ENCODE measurements around the gene SLAMF8.

Gene SLAMF8

DNA sequence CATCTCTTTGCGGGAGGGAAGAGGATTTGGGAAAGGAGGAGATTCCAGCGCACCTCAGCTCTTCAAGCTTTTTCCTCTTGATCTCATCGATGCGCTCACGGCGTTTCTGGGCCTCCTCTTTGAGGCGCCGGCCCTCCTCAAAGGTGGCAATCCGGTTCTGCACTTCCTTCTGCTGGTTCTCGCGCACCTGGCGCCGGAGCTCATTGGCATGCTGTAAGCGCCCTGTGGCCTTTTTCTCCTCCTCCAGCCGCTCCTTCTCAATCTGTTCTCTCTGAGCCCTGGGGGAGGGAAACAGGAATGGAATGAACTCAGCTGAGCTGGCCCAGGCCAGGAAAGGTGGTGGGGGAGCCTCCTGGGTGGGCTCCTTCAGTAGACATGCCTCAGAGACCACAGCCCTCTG, 46.2 kb downstream of the SLAMF8 start:
- no peak for DNase-seq (ENCODE audit: low spot score)

DNA sequence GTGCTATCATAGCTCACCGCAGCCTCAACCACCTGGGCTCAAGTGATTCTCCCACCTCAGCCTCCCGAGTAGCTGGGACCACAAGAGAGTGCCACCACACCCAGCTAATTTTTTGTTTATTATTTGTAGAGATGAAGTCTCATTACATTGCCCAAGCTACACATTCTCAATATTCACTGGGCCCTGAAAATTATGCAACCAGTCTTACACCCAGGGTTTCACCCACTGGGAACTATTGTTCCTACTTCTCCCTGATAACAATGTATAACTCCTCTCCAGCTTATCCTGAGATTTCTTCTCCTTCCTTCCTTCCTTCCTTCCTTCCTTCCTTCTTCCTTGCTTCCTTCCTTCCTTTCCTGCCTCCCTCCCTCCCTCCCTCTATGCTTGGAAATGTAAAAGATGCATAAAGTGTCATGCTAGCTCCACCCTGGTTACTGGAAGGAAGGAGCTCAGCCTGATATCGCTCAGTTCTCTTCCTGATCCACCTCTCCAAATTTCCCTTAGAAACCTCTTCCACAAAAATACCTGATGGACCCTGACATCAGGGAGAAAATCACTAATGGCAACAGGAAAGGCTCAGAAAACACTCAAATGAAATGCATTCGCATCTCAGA, 47.0 kb downstream of the SLAMF8 start:
- no peak for DNase-seq (ENCODE audit: low spot score)

DNA sequence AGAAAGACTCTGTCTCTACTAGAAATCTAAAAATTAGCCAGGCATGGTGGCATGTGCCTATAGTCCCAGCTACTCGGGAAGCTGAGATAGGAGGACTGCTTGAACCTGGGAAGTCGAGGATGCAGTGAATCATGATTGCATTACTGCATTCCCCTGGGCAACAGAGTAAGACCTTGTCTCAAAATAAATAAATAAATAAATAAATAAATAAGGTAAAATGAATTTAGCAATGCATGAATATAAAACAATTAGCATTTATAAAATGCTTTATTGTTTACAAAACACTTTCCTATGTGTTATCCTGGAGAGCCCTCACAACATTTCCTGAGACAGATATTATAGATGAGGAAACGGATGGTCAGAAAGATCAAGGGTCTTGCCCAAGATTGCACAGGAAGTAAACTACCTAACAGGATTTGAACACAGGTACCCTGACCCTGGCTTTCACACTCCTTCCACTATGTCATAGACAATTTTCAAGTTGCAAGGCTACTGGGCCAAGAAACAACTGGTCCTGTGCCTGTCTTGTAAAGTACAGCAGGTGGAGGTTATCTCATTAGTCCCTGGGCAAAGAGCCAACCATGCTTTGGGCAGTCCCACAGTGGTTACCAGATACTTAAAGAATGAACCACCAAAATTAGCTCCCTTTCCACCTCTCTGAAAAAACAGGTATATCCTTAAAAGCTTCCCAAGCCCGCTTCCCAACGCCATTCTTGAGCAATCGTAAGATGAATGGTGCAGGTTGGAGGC, 51.2 kb downstream of the SLAMF8 start:
- no peak for DNase-seq (ENCODE audit: low spot score)

DNA sequence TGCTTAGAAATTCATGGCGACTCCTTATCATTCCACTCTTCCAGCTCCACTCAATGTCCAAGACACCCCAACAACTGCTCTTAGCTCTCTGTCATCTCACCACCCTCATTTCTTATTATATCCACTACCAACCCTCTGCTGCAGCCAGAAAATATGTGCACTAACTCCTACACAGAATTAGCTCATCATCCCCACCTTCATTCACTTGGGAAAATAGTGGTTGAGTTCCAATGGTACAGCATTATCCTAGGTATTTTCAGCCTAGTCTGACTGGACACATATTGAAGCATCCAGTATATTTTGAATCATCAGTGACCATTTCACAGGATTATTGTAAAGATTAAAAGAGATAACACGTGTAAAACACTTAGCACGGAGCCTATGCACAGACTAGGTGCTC, 52.5 kb downstream of the SLAMF8 start:
- DNase-seq (ENCODE audit: low spot score): no peak

DNA sequence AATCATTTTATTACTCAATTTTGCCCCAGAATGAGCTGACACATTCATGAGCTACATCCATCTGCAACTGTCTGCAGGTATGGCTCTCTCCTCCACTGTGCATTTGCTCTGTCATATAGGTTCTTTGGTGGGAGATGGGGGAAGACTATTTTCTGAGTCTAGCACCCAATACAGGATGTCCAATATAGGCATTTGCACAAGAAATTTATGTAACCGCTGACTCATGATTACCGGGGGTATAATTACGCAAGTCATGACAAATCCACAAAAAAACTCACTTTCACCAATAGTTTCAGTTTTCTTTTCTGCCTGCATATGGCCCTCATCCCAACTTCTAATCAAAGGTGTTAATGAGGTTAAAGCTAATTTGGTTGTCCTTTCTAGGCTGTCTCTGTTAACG, 53.3 kb downstream of the SLAMF8 start:
- DNase-seq (ENCODE audit: low spot score): peak; percentile 75

DNA sequence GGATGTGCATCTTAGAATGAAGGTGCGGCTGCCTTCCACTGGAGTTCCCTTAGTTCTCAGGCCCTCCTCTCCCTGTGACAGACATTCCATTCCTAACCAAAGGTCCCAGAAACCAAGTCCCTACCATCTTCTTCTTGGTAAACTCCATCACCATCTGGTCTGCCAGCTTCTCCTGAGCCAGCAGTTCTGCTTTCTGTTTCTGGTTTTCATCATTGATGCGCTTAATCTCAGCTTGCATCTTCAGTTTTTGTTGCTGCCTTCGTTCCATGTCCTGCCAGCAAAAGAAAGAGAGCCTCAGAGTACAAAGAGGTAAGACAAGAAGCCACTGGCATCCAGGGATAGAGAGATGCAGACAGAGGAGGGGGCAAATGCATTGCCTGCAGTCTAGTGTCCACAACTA, 53.8 kb downstream of the SLAMF8 start:
- no peak for DNase-seq (ENCODE audit: low spot score)

DNA sequence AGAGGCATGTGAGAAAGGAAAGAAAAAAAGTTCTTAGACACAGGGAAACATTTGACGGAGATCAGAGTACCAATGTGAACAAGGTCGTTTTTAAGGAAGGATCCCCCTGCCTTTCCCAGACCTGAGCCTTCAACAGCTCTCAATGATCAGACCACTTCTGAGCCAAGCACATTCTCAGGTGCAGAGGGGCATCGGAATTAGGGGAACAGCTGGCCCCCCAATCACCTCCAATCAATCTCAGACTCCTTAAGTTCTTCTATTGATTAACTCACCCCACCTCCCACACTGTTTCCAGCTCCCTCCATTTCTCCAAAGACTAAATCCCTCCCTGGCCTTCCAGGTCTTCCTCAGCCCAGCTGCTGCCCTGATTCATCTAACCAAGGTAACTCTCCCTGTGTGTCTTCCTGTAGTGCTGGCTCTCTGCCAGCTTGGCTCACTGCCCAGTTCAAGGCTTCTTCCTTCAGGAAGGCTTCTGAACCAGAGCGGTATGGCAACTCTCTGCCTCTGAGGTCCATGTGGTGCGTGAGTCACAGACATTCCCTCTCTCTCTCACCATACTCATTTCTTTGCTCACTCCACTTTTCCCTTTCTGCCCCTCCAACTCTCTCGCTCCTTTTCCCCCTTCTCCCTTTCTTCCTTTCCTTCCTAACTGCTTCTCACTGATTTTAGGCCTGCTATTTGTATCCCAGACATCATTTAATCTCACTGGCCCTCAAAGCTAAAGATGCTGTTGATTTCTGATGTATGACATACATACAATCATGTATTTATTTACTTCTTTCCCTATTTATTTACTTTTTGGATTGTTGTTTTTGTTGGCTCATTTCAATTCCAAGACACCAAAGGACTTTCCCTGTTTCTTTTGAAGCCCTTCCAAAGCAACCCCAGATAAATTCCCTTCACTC, 55.2 kb downstream of the SLAMF8 start:
- DNase-seq (ENCODE audit: low spot score): peak; percentile 94

DNA sequence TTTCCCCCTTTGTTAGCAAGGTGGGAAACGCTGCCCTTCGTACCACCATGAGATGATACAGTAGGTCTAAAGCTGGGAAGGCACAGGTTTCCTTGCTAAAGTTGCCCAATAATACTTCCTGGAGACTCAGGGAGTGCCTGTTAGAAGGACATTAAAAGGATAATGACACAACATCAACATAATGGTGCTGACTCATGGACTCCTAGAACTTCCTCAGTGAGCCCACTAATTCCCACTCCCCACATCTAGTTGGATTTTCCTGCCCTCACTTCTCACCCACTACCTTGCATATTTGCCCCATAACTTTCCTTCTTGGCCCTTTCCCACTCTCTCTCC, 55.8 kb downstream of the SLAMF8 start:
- DNase-seq (ENCODE audit: low spot score): peak; percentile 24

DNA sequence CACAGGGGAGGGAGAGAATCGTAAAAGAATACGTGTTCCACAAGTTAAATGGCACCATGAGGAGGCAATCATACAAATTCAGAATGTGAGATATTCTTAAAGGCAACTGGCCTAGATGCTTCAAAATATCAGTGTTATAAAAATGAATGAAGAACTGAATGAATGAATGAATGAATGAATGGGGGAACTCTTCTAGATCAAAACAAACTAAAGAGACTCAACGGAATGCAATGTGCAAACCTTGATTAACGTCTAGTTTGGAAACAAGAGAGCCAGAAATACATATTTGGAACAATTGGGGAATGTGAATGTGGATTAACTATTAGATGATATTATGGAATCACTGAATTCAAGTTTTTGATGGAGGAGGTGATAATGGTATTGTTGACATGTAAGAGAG, 56.5 kb downstream of the SLAMF8 start:
- DNase-seq (ENCODE audit: low spot score): no peak

DNA sequence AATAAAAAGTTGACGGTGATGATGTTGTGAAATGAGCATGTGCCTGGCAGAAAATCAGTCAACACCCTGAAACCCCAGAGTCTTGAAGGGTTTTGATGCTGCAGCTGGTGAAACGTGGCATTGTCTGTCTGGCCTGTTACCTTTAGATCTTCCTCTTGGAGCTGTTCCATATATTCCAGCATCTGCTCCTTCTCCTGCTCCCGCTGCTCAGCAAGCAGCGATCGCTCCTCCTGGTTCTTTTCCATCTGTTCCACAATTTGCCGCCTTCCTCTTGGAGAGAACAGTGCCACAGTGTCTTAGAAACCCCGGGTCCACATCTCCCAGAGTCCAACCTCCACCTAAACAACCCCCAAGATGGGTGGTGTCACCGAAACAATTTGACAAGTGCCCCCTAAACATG, 57.6 kb downstream of the SLAMF8 start:
- DNase-seq (ENCODE audit: low spot score): no peak

All from AG08395 (cell line).